ENCODE measurements around the gene RBM20. TPM values are rescaled to one million over a fixed set of nuclear protein-coding genes. Genes with fewer than 3 reads are reported as not detected.

Gene RBM20
- total RNA-seq, 1 donor from 2014 or later = 0.58 TPM

DNA sequence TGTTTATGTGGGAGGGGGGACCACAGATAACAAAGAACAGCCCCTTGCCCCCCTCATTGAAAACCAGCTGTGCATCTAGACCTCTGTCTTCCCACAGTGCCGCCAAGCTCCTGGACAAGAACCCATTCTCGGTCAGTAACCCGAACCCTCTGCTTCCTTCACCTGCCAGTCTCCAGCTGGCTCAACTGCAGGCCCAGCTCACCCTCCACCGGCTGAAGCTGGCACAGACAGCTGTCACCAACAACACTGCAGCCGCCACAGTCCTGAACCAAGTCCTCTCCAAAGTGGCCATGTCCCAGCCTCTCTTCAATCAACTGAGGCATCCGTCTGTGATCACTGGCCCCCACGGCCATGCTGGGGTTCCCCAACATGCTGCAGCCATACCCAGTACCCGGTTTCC lies 136.6 kb downstream of the RBM20 start:
- H3K27ac Mint-ChIP-seq (ENCODE audit: unreplicated experiment) = no peak overlapping the region
- H3K4me3 Mint-ChIP-seq = no peak overlapping the region
- no peaks in the 10 kb centered on the region for H3K9me3 Mint-ChIP-seq
- DNase-seq (ENCODE audit: low read depth, low spot score) = no peak
- no peak for TF ChIP-seq CTCF (conservative IDR thresholded peaks at IDR 0.05)
- peaks cover 10% of the 10 kb centered on the region for H3K4me1 Mint-ChIP-seq
- no peaks in the 10 kb centered on the region for H3K36me3 Mint-ChIP-seq (ENCODE audit: low read depth)
- H3K27me3 Mint-ChIP-seq (ENCODE audit: low read depth) = peaks cover 2% of the 10 kb centered on the region

- peaks cover 2% of the 10 kb centered on the region for H3K27me3 Mint-ChIP-seq (ENCODE audit: low read depth)
- H3K9me3 Mint-ChIP-seq = no peaks in the 10 kb centered on the region
- no peak overlapping the region for H3K27ac Mint-ChIP-seq (ENCODE audit: unreplicated experiment)
Measured at GRCh38 chr10:110781139-110781538, 137.0 kb downstream of the RBM20 start.

DNA sequence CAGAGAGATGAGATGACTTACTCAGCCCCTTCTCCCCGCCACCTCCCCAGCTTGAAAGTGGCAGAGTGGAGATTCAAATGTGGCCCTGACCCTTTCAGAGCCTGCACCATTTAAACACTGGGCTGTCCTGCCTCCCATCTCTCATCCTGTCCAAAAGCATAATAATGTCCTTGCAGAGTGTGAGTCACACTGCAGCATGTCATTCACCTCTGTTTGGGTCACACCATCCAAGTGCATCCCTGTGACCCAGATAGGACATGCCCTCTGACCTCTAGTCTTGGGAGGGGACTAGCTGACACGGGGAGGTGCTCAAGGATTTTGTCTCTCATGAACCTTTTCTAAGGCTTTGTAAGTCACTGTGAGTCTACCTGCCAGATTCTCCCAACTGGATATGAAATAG lies 138.5 kb downstream of the RBM20 start:
- no peak for DNase-seq (ENCODE audit: low read depth, low spot score)
- Mint-ChIP-seq H3K36me3 (ENCODE audit: low read depth) (no peaks in the 10 kb centered on the region), H3K4me3 (no peak overlapping the region), H3K4me1 (peaks cover 19% of the 10 kb centered on the region), H3K9me3 (no peaks in the 10 kb centered on the region), H3K27me3 (ENCODE audit: low read depth) (peaks cover 2% of the 10 kb centered on the region), H3K27ac (ENCODE audit: unreplicated experiment) (no peak overlapping the region)
- TF ChIP-seq CTCF (conservative IDR thresholded peaks at IDR 0.05) = no peak

More at GRCh38 chr10:110781139-110781538, 137.0 kb downstream of the RBM20 start:
- Mint-ChIP-seq H3K4me3 (no peak overlapping the region), H3K4me1 (peaks cover 13% of the 10 kb centered on the region), H3K36me3 (ENCODE audit: low read depth) (no peaks in the 10 kb centered on the region)
- no peak for TF ChIP-seq CTCF (conservative IDR thresholded peaks at IDR 0.05)
- DNase-seq (ENCODE audit: low read depth, low spot score) = no peak

- peaks cover 19% of the 10 kb centered on the region for H3K4me1 Mint-ChIP-seq
- no peak for DNase-seq (ENCODE audit: low read depth, low spot score)
- no peaks in the 10 kb centered on the region for H3K27me3 Mint-ChIP-seq (ENCODE audit: low read depth)
- no peaks in the 10 kb centered on the region for H3K9me3 Mint-ChIP-seq
- TF ChIP-seq CTCF (conservative IDR thresholded peaks at IDR 0.05) = no peak
- H3K27ac Mint-ChIP-seq (ENCODE audit: unreplicated experiment) = no peak overlapping the region
- no peaks in the 10 kb centered on the region for H3K36me3 Mint-ChIP-seq (ENCODE audit: low read depth)
- H3K4me3 Mint-ChIP-seq = no peak overlapping the region
Measured at GRCh38 chr10:110783509-110784107, 139.5 kb downstream of the RBM20 start.

GRCh38 chr10:110784198-110784597 lies 140.1 kb downstream of the RBM20 start:
- no peak for DNase-seq (ENCODE audit: low read depth, low spot score)
- no peak for TF ChIP-seq CTCF (conservative IDR thresholded peaks at IDR 0.05)
- H3K4me1 Mint-ChIP-seq = peaks cover 19% of the 10 kb centered on the region
- no peaks in the 10 kb centered on the region for H3K9me3 Mint-ChIP-seq
- H3K4me3 Mint-ChIP-seq = no peak overlapping the region
- no peaks in the 10 kb centered on the region for H3K36me3 Mint-ChIP-seq (ENCODE audit: low read depth)
- no peak overlapping the region for H3K27ac Mint-ChIP-seq (ENCODE audit: unreplicated experiment)
- H3K27me3 Mint-ChIP-seq (ENCODE audit: low read depth) = no peaks in the 10 kb centered on the region
